HEK293 (cell line): ENCODE data around the gene FXYD2.
A peak's percentile ranks its signal among the peaks of the same experiment; 100 is the strongest.

Source experiments
- KLF8 ChIP-seq: fragments of 450-650 bp; formaldehyde crosslinking; IDR thresholded peaks from 2 replicates; pipeline ENCODE4 v1.5.1; 2016; ENCODE audit warnings: missing biosample characterization, missing genetic modification characterization
- RBAK ChIP-seq: fragments of 450-650 bp; formaldehyde crosslinking; IDR thresholded peaks from 2 replicates; pipeline ENCODE4 v1.5.1; 2016; ENCODE audit warnings: missing biosample characterization, missing genetic modification characterization
- ZNF121 ChIP-seq: fragments of 450-650 bp; formaldehyde crosslinking; IDR thresholded peaks from 2 replicates; pipeline ENCODE4 v1.5.1; 2016; ENCODE audit warnings: missing biosample characterization, missing genetic modification characterization
- ZNF16 ChIP-seq: fragments of 450-650 bp; formaldehyde crosslinking; IDR thresholded peaks from 2 replicates; pipeline ENCODE4 v1.5.1; 2016; ENCODE audit warnings: low read depth, missing biosample characterization, missing genetic modification characterization
- ZNF223 ChIP-seq: fragments of 450-650 bp; formaldehyde crosslinking; IDR thresholded peaks from 2 replicates; pipeline ENCODE4 v1.5.1; 2016; ENCODE audit warnings: missing biosample characterization, missing genetic modification characterization
- ZNF362 ChIP-seq: fragments of 450-650 bp; formaldehyde crosslinking; IDR thresholded peaks from 2 replicates; pipeline ENCODE4 v1.5.1; 2016; ENCODE audit warnings: missing biosample characterization, missing genetic modification characterization
- ZNF510 ChIP-seq: fragments of 450-650 bp; formaldehyde crosslinking; IDR thresholded peaks from 2 replicates; pipeline ENCODE4 v1.5.1; 2018; ENCODE audit warnings: mild to moderate bottlenecking, missing genetic modification characterization, missing biosample characterization; ENCODE audit not compliant: insufficient replicate concordance
- TF ChIP-seq, protein P1 (sequence below): fragments of 450-650 bp; formaldehyde crosslinking; IDR thresholded peaks from 2 replicates; pipeline ENCODE4 v1.5.1; 2016; ENCODE audit warnings: missing biosample characterization, missing genetic modification characterization

- no peak for TF ChIP-seq RBAK (tag by site-specific recombination)
- no peak for TF ChIP-seq ZNF510 (tag by site-specific recombination)
- no peak for TF ChIP-seq KLF8 (tag by site-specific recombination)
- TF ChIP-seq, protein P1, sequence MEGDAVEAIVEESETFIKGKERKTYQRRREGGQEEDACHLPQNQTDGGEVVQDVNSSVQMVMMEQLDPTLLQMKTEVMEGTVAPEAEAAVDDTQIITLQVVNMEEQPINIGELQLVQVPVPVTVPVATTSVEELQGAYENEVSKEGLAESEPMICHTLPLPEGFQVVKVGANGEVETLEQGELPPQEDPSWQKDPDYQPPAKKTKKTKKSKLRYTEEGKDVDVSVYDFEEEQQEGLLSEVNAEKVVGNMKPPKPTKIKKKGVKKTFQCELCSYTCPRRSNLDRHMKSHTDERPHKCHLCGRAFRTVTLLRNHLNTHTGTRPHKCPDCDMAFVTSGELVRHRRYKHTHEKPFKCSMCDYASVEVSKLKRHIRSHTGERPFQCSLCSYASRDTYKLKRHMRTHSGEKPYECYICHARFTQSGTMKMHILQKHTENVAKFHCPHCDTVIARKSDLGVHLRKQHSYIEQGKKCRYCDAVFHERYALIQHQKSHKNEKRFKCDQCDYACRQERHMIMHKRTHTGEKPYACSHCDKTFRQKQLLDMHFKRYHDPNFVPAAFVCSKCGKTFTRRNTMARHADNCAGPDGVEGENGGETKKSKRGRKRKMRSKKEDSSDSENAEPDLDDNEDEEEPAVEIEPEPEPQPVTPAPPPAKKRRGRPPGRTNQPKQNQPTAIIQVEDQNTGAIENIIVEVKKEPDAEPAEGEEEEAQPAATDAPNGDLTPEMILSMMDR = peak; percentile 57
- TF ChIP-seq ZNF121 (tag by site-specific recombination) = no peak
- no peak for TF ChIP-seq ZNF223 (tag by site-specific recombination)
- TF ChIP-seq ZNF16 (tag by site-specific recombination) = no peak
- TF ChIP-seq ZNF362 (tag by site-specific recombination) = no peak
Measured at GRCh38 chr11:117822074-117823033, 2.2 kb downstream of the FXYD2 start.
